ENCODE measurements around the gene SCUBE1.

DNA sequence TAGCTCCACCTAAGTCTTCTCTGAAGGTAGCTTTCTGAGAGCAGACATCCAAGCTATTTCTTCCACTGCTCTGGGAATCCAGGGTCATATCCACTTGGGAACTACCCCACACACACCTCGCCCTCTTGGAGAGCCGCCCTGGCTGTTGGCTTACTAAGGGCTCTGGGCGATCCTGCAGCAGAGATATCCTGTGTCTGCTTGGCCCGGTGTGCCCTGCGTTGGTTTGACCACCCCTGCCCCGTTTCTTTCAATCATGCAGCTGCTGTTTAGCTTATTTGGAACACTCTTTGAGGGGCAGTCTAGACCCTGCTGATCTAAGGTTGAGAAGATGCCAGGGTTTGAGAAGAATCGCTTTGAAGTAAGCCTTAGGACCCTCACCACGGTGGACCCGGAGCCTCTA lies 17.4 kb upstream of the SCUBE1 start:
- no peak for TF ChIP-seq POLR2AphosphoS5 (IDR thresholded peaks at IDR 0.05; ENCODE audit: insufficient read depth, low read depth, low read length)
- no peak for TF ChIP-seq CTCF (IDR thresholded peaks at IDR 0.05; ENCODE audit: extremely low read depth in 1 of 2, insufficient read depth in 1 of 2, low read depth in 1 of 2, low read length in 2 of 2)
- no peak for TF ChIP-seq POLR2A (IDR thresholded peaks at IDR 0.05; ENCODE audit: low read depth, low read length)

Data from endothelial cell of umbilical vein (primary cell).